ENCODE data around the gene ACKR2.

Gene ACKR2

DNA sequence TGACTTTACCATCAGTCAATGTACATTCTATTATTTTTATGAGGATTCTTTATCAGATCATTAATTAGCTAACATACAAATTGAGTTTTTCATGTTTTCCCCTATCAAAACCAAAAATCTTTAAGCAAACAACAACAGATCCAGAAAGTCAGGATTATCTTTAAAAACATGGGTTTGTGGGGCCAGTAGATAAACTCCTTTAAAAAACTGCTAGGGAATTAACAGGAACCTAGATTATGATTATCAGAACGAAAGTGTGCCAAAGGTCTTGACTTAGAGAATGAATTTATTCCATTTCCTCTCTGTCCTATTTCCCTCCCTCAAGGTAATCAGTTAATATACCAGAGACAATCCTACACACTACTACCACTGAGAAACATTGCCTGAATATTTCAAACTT is 23.0 kb upstream of the ACKR2 start:
- TF ChIP-seq CTCF (IDR thresholded peaks at IDR 0.05): no peak
- H3K27ac ChIP-seq: no peak overlapping the region
- no peak for DNase-seq (ENCODE audit: low spot score)
- H3K4me3 ChIP-seq: no peak overlapping the region

DNA sequence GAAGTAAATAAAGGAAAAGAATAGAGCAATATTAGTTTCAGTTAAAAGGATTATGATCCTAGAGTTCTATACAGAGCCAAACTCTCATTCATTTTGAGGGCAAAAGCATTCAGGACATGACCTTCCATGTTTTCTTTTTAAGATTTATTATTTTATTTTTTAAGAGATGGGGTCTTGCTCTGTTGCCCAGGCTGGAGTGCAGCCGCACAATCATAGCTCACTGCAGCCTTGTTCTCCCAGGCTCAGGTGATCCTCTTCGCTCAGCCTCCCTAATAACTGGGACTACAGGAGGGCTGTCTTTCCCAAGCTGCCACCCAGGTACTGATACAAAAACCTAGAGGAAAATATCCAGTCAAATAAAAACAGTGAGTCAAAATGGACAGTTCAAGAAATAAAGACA is 22.6 kb upstream of the ACKR2 start:
- TF ChIP-seq CTCF (IDR thresholded peaks at IDR 0.05): no peak
- H3K27ac ChIP-seq: no peak overlapping the region

GRCh38 chr3:42790714-42791229 is 18.5 kb upstream of the ACKR2 start:
- TF ChIP-seq CTCF (IDR thresholded peaks at IDR 0.05): no peak
- Histone ChIP-seq H3K27ac (no peak overlapping the region), H3K4me3 (no peak overlapping the region)
- no peak for DNase-seq (ENCODE audit: low spot score)

More for the DNA sequence above, 22.6 kb upstream of the ACKR2 start:
- DNase-seq (ENCODE audit: low spot score): no peak
- H3K4me3 ChIP-seq: no peak overlapping the region

- DNase-seq (ENCODE audit: low spot score): no peak
- no peak overlapping the region for H3K27ac ChIP-seq
- H3K4me3 ChIP-seq: no peak overlapping the region
- no peak for TF ChIP-seq CTCF (IDR thresholded peaks at IDR 0.05)
These were observed 13.5 kb upstream of the ACKR2 start for GRCh38 chr3:42795621-42796181.

DNA sequence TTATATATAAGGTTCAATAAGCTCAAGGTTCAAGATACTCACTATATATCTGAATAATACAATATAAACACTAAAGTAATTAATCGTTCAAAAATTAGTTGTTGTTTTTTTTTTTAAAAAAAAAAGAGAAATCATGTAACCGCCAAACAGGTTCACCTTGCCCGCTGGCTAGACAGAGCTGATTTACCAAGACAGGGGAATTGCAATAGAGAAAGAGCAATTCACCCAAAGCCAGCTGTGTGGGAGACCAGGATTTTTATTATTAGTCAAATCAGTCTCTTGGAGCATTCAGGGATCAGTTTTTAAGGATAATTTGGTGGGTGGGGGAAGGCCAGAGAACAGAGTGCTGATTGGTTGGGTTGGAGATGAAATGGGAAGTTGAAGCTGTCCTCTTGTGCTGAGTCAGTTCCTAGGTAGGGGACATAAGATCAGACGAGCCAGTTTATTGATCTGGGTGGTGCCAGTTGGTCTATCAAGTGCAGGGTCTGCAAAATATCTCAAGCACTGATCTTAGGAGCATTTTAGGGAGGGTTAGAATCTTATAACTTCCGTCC is 12.8 kb upstream of the ACKR2 start:
- no peak overlapping the region for H3K4me3 ChIP-seq
- DNase-seq (ENCODE audit: low spot score): no peak
- TF ChIP-seq CTCF (IDR thresholded peaks at IDR 0.05): no peak
- H3K27ac ChIP-seq: no peak overlapping the region

- TF ChIP-seq CTCF (IDR thresholded peaks at IDR 0.05): no peak
- Histone ChIP-seq H3K27ac (no peak overlapping the region), H3K4me3 (no peak overlapping the region)
- no peak for DNase-seq (ENCODE audit: low spot score)
These were observed 9.9 kb upstream of the ACKR2 start for GRCh38 chr3:42799376-42799775.

- H3K27ac ChIP-seq: no peak overlapping the region
- TF ChIP-seq CTCF (IDR thresholded peaks at IDR 0.05): no peak
- H3K4me3 ChIP-seq: no peak overlapping the region
- DNase-seq (ENCODE audit: low spot score): no peak
These were observed 9.0 kb upstream of the ACKR2 start for GRCh38 chr3:42800251-42800650.

All from coronary artery (tissue), 2 donors.